BJ (cell line): Measurements from ENCODE around the gene NINJ2. TPM values are rescaled to one million over a fixed set of nuclear protein-coding genes. Genes with fewer than 3 reads are reported as not detected.
A peak's percentile ranks its signal among the peaks of the same experiment; 100 is the strongest.

Experiments
- CTCF ChIA-PET: fragments of 350-600 bp; formaldehyde crosslinking; extraction: SDS; loops from one replicate; lab custom pipeline; 2021; ENCODE audit warnings: antibody characterized with exemption, inconsistent platforms; lab: Yijun Ruan, JAX
- POLR2A ChIA-PET: fragments of 300-600 bp; sonication (Branson Sonifier 250); formaldehyde crosslinking; extraction: SDS; loops from one replicate; lab custom pipeline; 2021; ENCODE audit warnings: antibody characterized with exemption; lab: Charles Lee
- DNase-seq: peaks from one replicate; pipeline ENCODE4 v3.0.0-alpha.2; 2011; ENCODE audit warnings: low read depth
- H3K27me3 ChIP-seq: 2 replicates; pipeline ENCODE4 v1.6.0; 2011; ENCODE audit warnings: low read length; ENCODE audit not compliant: control insufficient read depth, insufficient read depth
- H3K36me3 ChIP-seq: 2 replicates; pipeline ENCODE4 v1.5.1; 2011; ENCODE audit warnings: low read length; ENCODE audit not compliant: control insufficient read depth, insufficient read depth
- H3K4me3 ChIP-seq: 2 replicates; pipeline ENCODE4 v1.5.1; 2011; ENCODE audit warnings: low read depth, mild to moderate bottlenecking, control low read depth, low read length
- CTCF ChIP-seq: IDR thresholded peaks from 2 replicates; pipeline ENCODE4 v1.5.1; 2011; ENCODE audit warnings: low read depth, mild to moderate bottlenecking, control low read depth, inconsistent platforms, low read length, moderate library complexity; ENCODE audit not compliant: insufficient read depth
- polyA plus RNA-seq: library from polyadenylated mRNA; depleted of rRNA; stranded (reverse); fragments of >200 nt; gene quantifications from 2 replicates; pipeline ENCODE4 v1.2.3, GENCODE V29; 2011

Gene NINJ2
- polyA plus RNA-seq, 1 experiment, result 0.32 TPM

GRCh38 chr12:576615-577110 lies 86.6 kb downstream of the NINJ2 start:
- Histone ChIP-seq H3K27me3 (no peaks in the 10 kb centered on the region), H3K4me3 (no peak overlapping the region), H3K36me3 (no peaks in the 10 kb centered on the region)
- DNase-seq, result no peak
- ChIA-PET POLR2A (no interaction called here), CTCF (interaction anchor here (0.6 to 6.2 kb wide), 25 partner anchors 9 to 516 kb away, joined by 3 to 97 read pairs (median 5); partner anchors contain the start of genes NINJ2, RAD52 and WNK1)
- no peak for TF ChIP-seq CTCF

GRCh38 chr12:575948-576614 lies 87.2 kb downstream of the NINJ2 start:
- DNase-seq, result no peak
- peak; percentile 83 for TF ChIP-seq CTCF
- H3K27me3 ChIP-seq, result no peaks in the 10 kb centered on the region
- H3K36me3 ChIP-seq, result no peaks in the 10 kb centered on the region
- CTCF ChIA-PET, result interaction anchor here (0.6 to 6.2 kb wide), 31 partner anchors 10 to 517 kb away, joined by 3 to 97 read pairs (median 5); partner anchors contain the start of genes NINJ2, RAD52 and WNK1
- H3K4me3 ChIP-seq, result no peak overlapping the region
- POLR2A ChIA-PET, result no interaction called here

- no peak for TF ChIP-seq CTCF
- no peak overlapping the region for H3K4me3 ChIP-seq
- H3K36me3 ChIP-seq, result no peaks in the 10 kb centered on the region
- ChIA-PET CTCF (interaction anchor here (0.8 to 6.2 kb wide), 17 partner anchors 16 to 1007 kb away, joined by 3 to 97 read pairs (median 6); partner anchors contain the start of genes NINJ2, RAD52 and WNK1), POLR2A (no interaction called here)
- H3K27me3 ChIP-seq, result no peaks in the 10 kb centered on the region
- DNase-seq, result no peak
These were observed 88.1 kb downstream of the NINJ2 start for GRCh38 chr12:575129-575502.

GRCh38 chr12:574475-575128 lies 88.6 kb downstream of the NINJ2 start:
- Histone ChIP-seq H3K4me3 (no peak overlapping the region), H3K36me3 (no peaks in the 10 kb centered on the region), H3K27me3 (no peaks in the 10 kb centered on the region)
- ChIA-PET POLR2A (no interaction called here), CTCF (interaction anchor here (0.8 to 6.2 kb wide), 7 partner anchors 133 to 1008 kb away, joined by 3 to 97 read pairs (median 9); partner anchors contain the start of genes RAD52 and WNK1)
- no peak for DNase-seq
- no peak for TF ChIP-seq CTCF

GRCh38 chr12:573232-573631 lies 90.0 kb downstream of the NINJ2 start:
- no peak overlapping the region for H3K4me3 ChIP-seq
- POLR2A ChIA-PET, result interaction anchor here (0.7 kb wide), 1 partner anchor 175 kb away, joined by 13 read pairs; no protein-coding TSS in a partner anchor
- H3K36me3 ChIP-seq, result no peaks in the 10 kb centered on the region
- H3K27me3 ChIP-seq, result no peaks in the 10 kb centered on the region
- no peak for DNase-seq
- TF ChIP-seq CTCF, result no peak
- CTCF ChIA-PET, result interaction anchor here (3.5 to 9.7 kb wide), 2 partner anchors 179 to 376 kb away, joined by 21 to 85 read pairs; partner anchors contain the start of genes RAD52 and WNK1
